H1 (cell line): ENCODE measurements around the gene CRYGD.
"Not testable (repeated sequence)": the region's sequence is repeated elsewhere in the genome, so short reads cannot be mapped to it uniquely, and the experiment has no call there.

Experiments
- ATF3 ChIP-seq: IDR thresholded peaks from 2 replicates; pipeline ENCODE4 v1.6.1; 2011; ENCODE audit warnings: low read depth, mild to moderate bottlenecking, low read length; ENCODE audit not compliant: insufficient read depth
- CHD1 ChIP-seq: IDR thresholded peaks from 2 replicates; pipeline ENCODE4 v1.6.1; 2012; ENCODE audit warnings: low read depth, low read length, improper control_type of control experiment
- CTCF ChIP-seq, 3 experiments: IDR thresholded peaks; 1 replicate in 2 of 3; 2 replicates in 1 of 3; pipeline versions ENCODE4 v1.5.1 to v1.6.1; 2011; ENCODE audit warnings: low read length in 3 of 3, mild to moderate bottlenecking in 3 of 3, inconsistent platforms in 2 of 3, low read depth in 1 of 3, moderate library complexity in 1 of 3; ENCODE audit not compliant: insufficient read depth in 1 of 3; ENCODE audit errors: control extremely low read depth in 1 of 3
- EGR1 ChIP-seq: IDR thresholded peaks from 2 replicates; pipeline ENCODE4 v1.6.1; 2011; ENCODE audit warnings: low read depth, low read length, borderline replicate concordance
- MAX ChIP-seq: IDR thresholded peaks from 2 replicates; pipeline ENCODE4 v1.6.1; 2012; ENCODE audit warnings: inconsistent platforms
- PHF8 ChIP-seq: fragments of 200-600 bp; sonication (generic); conservative IDR thresholded peaks from 2 replicates; pipeline ENCODE4 v1.7.1; 2012; ENCODE audit warnings: low read depth, mild to moderate bottlenecking, inconsistent platforms, low read length, moderate library complexity
- TAF1 ChIP-seq: IDR thresholded peaks from 2 replicates; pipeline ENCODE4 v1.6.1; 2011; ENCODE audit warnings: mild to moderate bottlenecking, low read depth, low read length

- not testable (repeated sequence) for TF ChIP-seq ATF3; CTCF (IDR thresholded peaks at IDR 0.05; ENCODE audit: control extremely low read depth in 1 of 3, insufficient read depth in 1 of 3, low read depth in 1 of 3, low read length in 3 of 3); PHF8; TAF1; EGR1; CHD1; MAX
These were observed 12.0 kb downstream of the CRYGD start for GRCh38 chr2:208112273-208112745.
